Astrocyte (in vitro differentiated cells and primary cell): ENCODE data around the gene ZNF438.

Source experiments
- CTCF ChIP-seq: IDR thresholded peaks from 2 replicates; pipeline ENCODE4 v1.5.1; 2011; ENCODE audit warnings: low read depth, mild to moderate bottlenecking, inconsistent platforms, low read length, moderate library complexity; ENCODE audit not compliant: insufficient read depth
- EZH2 ChIP-seq: IDR thresholded peaks from 2 replicates; pipeline ENCODE4 v1.6.1; 2012; ENCODE audit warnings: mild to moderate bottlenecking, low read length, inconsistent platforms; ENCODE audit not compliant: insufficient read depth

GRCh38 chr10:31073211-31073610, 41.5 kb upstream of the ZNF438 start:
- TF ChIP-seq CTCF (no peak), EZH2 (no peak)
